HepG2 (cell line): ENCODE results near the gene FAM168A. TPM values are rescaled to one million over a fixed set of nuclear protein-coding genes. Genes with fewer than 3 reads are reported as not detected.
A peak's percentile ranks its signal among the peaks of the same experiment; 100 is the strongest.

Experiments used
- ATAC-seq: fragments of 200-7000 bp; cut with Tn5 transposase; 3 replicates; pipeline ENCODE4 v1.9.1; 2020; ENCODE audit warnings: mild to moderate bottlenecking, moderate library complexity
- BruUV-seq: library from RNA; stranded (reverse); fragments of 400-500 nt; replicated peaks from 2 replicates; lab custom pipeline; 2021; lab: Mats Ljungman, UMichigan
- CTCF ChIA-PET: fragments of 300-600 bp; formaldehyde crosslinking; extraction: SDS; loops from one replicate; lab custom pipeline; 2021; ENCODE audit warnings: low total read pairs, inconsistent platforms, low intra/inter-chr PET ratio; lab: Yijun Ruan, JAX
- POLR2A ChIA-PET: fragments of 350-600 bp; sonication (Branson Sonifier 250); formaldehyde crosslinking; loops from one replicate; lab custom pipeline; 2020; ENCODE audit warnings: antibody characterized with exemption, inconsistent platforms; lab: Yijun Ruan, JAX
- DNase-seq: peaks from one replicate; pipeline ENCODE4 v3.0.0-alpha.2; 2015; ENCODE audit warnings: low spot score
- FAIRE-seq: peaks from 3 replicates; lab custom pipeline; 2011; peaks lifted over from hg19 to GRCh38; lab: Jason Lieb, UNC
- H2AFZ ChIP-seq: one replicate; pipeline ENCODE4 v1.6.1; 2011; ENCODE audit warnings: low read length, inconsistent platforms
- H3K27ac ChIP-seq: fragments of 300-600 bp; 3 replicates; pipeline ENCODE4 v1.8.0; 2011; ENCODE audit warnings: mixed run types, mild to moderate bottlenecking, mixed read lengths, low read length, inconsistent platforms; ENCODE audit not compliant: insufficient read depth; ENCODE audit errors: extremely low read length
- H3K27me3 ChIP-seq, 2 experiments: fragments of 200-600 bp in 1 of 2; 2 replicates in 1 of 2; 3 replicates in 1 of 2; pipeline versions ENCODE4 v1.6.0 to v1.8.0; 2011; ENCODE audit warnings: low read length in 2 of 2, mild to moderate bottlenecking in 2 of 2, moderate library complexity in 2 of 2, inconsistent platforms in 1 of 2; ENCODE audit not compliant: insufficient read depth in 2 of 2, control insufficient read depth in 1 of 2
- H3K36me3 ChIP-seq, 2 experiments: fragments of 200-600 bp in 1 of 2; replicated peaks in 1 of 2; 2 replicates in 1 of 2; 3 replicates in 1 of 2; pipeline versions ENCODE4 v1.5.1 to v1.8.0; 2011; ENCODE audit warnings: low read length in 2 of 2, inconsistent platforms in 1 of 2; ENCODE audit not compliant: insufficient read depth in 2 of 2, control insufficient read depth in 1 of 2
- H3K4me1 ChIP-seq: 2 replicates; pipeline ENCODE4 v1.5.1; 2012; ENCODE audit warnings: low read length, inconsistent platforms; ENCODE audit not compliant: insufficient read depth
- H3K4me2 ChIP-seq: 2 replicates; pipeline ENCODE4 v1.6.0; 2011; ENCODE audit warnings: low read depth, low read length, inconsistent platforms
- H3K4me3 ChIP-seq, 3 experiments: fragments of 200-600 bp in 1 of 3; sonication (generic), shearing (Covaris generic) in 1 of 3; replicated peaks in 1 of 3; 2 replicates each; pipeline ENCODE4 v1.5.1; 2011 to 2016; ENCODE audit warnings: low read length in 3 of 3, inconsistent platforms in 2 of 3, low read depth in 2 of 3, mild to moderate bottlenecking in 2 of 3, control low read depth in 1 of 3, mixed read lengths in 1 of 3; ENCODE audit not compliant: insufficient read depth in 1 of 3
- H3K79me2 ChIP-seq: one replicate; pipeline ENCODE4 v1.6.1; 2011; ENCODE audit warnings: low read length, inconsistent platforms; ENCODE audit not compliant: insufficient read depth
- H3K9ac ChIP-seq: 2 replicates; pipeline ENCODE4 v1.6.0; 2011; ENCODE audit warnings: mild to moderate bottlenecking, low read depth, low read length, inconsistent platforms; ENCODE audit not compliant: insufficient read depth
- H3K9me3 ChIP-seq: 2 replicates; pipeline ENCODE4 v1.5.1; 2012; ENCODE audit warnings: mild to moderate bottlenecking, low read length
- H4K20me1 ChIP-seq: 2 replicates; pipeline ENCODE4 v1.6.0; 2011; ENCODE audit warnings: inconsistent platforms, mild to moderate bottlenecking, low read length, moderate library complexity; ENCODE audit not compliant: insufficient read depth
- AGO2 ChIP-seq: fragments of 200-400 bp; formaldehyde crosslinking; optimal IDR thresholded peaks from 2 replicates; pipeline ENCODE3; 2017; ENCODE audit warnings: mild to moderate bottlenecking, low read depth, low read length, moderate library complexity
- ARID5B ChIP-seq: IDR thresholded peaks from 2 replicates; pipeline ENCODE4 v1.4.0; 2020; ENCODE audit warnings: mild to moderate bottlenecking, missing genetic modification reagents
- DRAP1 ChIP-seq: IDR thresholded peaks from 2 replicates; pipeline ENCODE4 v1.6.1; 2016; ENCODE audit warnings: missing genetic modification reagents, missing compliant biosample characterization
- ZNF230 ChIP-seq: sonication (generic); formaldehyde crosslinking; IDR thresholded peaks from 2 replicates; pipeline ENCODE4 v1.4.0; 2020; ENCODE audit warnings: mild to moderate bottlenecking, missing genetic modification reagents
- WGBS: methylation state at CpG from one replicate; pipeline ENCODE4 v1.1.6; 2017; ENCODE audit warnings: low lambda C conversion rate; 5-methylcytosine and 5-hydroxymethylcytosine counted together
- in situ Hi-C: cut with HindIII; loops from 2 replicates; pipeline ENCODE4 v1.10.0; 2017; ENCODE audit warnings: low pct_unique_long_range_greater_than_20kb; ENCODE audit not compliant: extremely low pct_ligation_motif_present
- intact Hi-C: fragments of 100-400 bp; cut with micrococcal nuclease; formaldehyde crosslinking; loops from one replicate; pipeline ENCODE4 v1.10.0; 2022; ENCODE audit not compliant: unreplicated experiment
- polyA plus RNA-seq, 8 experiments: library from polyadenylated mRNA; depleted of rRNA in 3 of 8; stranded (reverse) in 7 of 8; unstranded in 1 of 8; fragments of >200 nt; fragmentation: Illumina TruSeq in 4 of 8; extraction: Trizol in 4 of 8; gene quantifications; 2 replicates each; pipeline versions ENCODE4 v1.2.1 to v1.2.3, GENCODE V29; 2011 to 2016; ENCODE audit warnings: low read depth in 4 of 8, missing spikeins in 1 of 8, mixed read lengths in 1 of 8; ENCODE audit not compliant: insufficient read depth in 1 of 8
- total RNA-seq, 5 experiments: library from RNA; depleted of rRNA; stranded (reverse); fragments of >200 nt; fragmentation: Illumina TruSeq; extraction: Trizol; gene quantifications; 2 replicates each; pipeline ENCODE4 v1.2.3, GENCODE V29; 2016; ENCODE audit warnings: low read depth in 1 of 5

The FAM168A gene
- total and polyA plus RNA-seq, 2 of the 13 experiments (the other 11 are each of a cell fraction or from before 2014, with no cell fraction given) = 13.9 to 15.8 TPM

- TF ChIP-seq DRAP1 (CRISPR knock-in tag) = no peak
- TF ChIP-seq ARID5B (CRISPR knock-in tag) = no peak
Measured at GRCh38 chr11:73398721-73399120, 199.2 kb downstream of the FAM168A start (continued).

- no peak overlapping the region for H3K4me3 ChIP-seq
- in situ Hi-C loops = no loop called here
- DNase-seq (no peak), ATAC-seq (no peak), FAIRE-seq (no peak)
- TF ChIP-seq AGO2 = peak; percentile 24
- no peak for TF ChIP-seq ZNF230 (CRISPR knock-in tag)
- H3K4me2 ChIP-seq = no peak overlapping the region
- H3K79me2 ChIP-seq = no peaks in the 10 kb centered on the region
- no peaks in the 10 kb centered on the region for H3K9me3 ChIP-seq
- H3K36me3 ChIP-seq = peaks cover 7 to 9% of the 10 kb centered on the region in 2 experiments
- H3K27ac ChIP-seq = no peak overlapping the region
- H4K20me1 ChIP-seq = no peaks in the 10 kb centered on the region
- no peak overlapping the region for H2AFZ ChIP-seq
- ChIA-PET CTCF (no interaction called here), POLR2A (no interaction called here)
- no peak overlapping the region for H3K9ac ChIP-seq
- intact Hi-C loops = no loop called here
- no TSS peak for BruUV-seq
- WGBS = 95% methylated on average over 4 of the region's 5 CpGs
- no peaks in the 10 kb centered on the region for H3K4me1 ChIP-seq
- no peaks in the 10 kb centered on the region for H3K27me3 ChIP-seq
Measured at GRCh38 chr11:73398132-73398526, 199.8 kb downstream of the FAM168A start.
